Upper lobe of left lung (tissue), 4 donors: ENCODE measurements around the gene ABCA9.

ENCODE experiments used
- EP300 ChIP-seq, 4 donors: sonication (generic); formaldehyde crosslinking; IDR thresholded peaks; one replicate each; pipeline ENCODE4 v1.5.1; 2017; ENCODE audit warnings: antibody characterized with exemption in 4 of 4, control low read depth in 2 of 4
- POLR2A ChIP-seq, 4 donors: fragments of 450-650 bp; IDR thresholded peaks; one replicate each; pipeline ENCODE4 v1.5.1; 2016 to 2017; ENCODE audit warnings: antibody characterized with exemption in 4 of 4, mild to moderate bottlenecking in 2 of 4
- TF ChIP-seq, protein P1 (sequence below), 6 experiments: fragments of 450-650 bp in 4 of 6; fragments of 200-600 bp in 2 of 6; sonication (generic) in 2 of 6; IDR thresholded peaks; one replicate each; pipeline ENCODE4 v1.5.1; 2016 to 2019; ENCODE audit warnings: antibody characterized with exemption in 6 of 6

DNA sequence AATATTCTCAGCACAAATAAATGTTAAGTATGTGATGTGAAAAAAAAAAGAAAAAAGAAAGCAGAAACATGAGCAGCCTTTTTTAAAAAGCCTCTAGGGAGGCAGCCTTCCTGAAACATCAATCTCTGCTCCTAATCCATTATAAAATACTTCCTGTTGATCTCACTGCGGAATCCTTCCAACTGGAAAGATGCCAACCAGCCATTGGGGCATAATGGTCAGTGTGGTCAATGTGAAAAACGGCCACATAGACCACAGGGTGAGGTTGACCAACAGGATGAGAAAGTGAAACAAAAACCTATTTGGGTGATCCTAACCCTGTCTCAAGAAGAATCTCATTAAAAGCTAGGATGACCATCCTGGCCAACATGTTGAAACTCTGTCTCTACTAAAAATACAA lies 79.4 kb downstream of the ABCA9 start:
- TF ChIP-seq, protein P1, sequence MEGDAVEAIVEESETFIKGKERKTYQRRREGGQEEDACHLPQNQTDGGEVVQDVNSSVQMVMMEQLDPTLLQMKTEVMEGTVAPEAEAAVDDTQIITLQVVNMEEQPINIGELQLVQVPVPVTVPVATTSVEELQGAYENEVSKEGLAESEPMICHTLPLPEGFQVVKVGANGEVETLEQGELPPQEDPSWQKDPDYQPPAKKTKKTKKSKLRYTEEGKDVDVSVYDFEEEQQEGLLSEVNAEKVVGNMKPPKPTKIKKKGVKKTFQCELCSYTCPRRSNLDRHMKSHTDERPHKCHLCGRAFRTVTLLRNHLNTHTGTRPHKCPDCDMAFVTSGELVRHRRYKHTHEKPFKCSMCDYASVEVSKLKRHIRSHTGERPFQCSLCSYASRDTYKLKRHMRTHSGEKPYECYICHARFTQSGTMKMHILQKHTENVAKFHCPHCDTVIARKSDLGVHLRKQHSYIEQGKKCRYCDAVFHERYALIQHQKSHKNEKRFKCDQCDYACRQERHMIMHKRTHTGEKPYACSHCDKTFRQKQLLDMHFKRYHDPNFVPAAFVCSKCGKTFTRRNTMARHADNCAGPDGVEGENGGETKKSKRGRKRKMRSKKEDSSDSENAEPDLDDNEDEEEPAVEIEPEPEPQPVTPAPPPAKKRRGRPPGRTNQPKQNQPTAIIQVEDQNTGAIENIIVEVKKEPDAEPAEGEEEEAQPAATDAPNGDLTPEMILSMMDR (IDR thresholded peaks at IDR 0.05) = no peak
- no peak for TF ChIP-seq POLR2A (IDR thresholded peaks at IDR 0.05)
- no peak for TF ChIP-seq EP300 (IDR thresholded peaks at IDR 0.05)
